Measurements from ENCODE around the gene BTNL2. TPM values are rescaled to one million over a fixed set of nuclear protein-coding genes. Genes with fewer than 3 reads are reported as not detected.

The BTNL2 gene
- total RNA-seq, 1 experiment from 2014 or later = not detected

DNA sequence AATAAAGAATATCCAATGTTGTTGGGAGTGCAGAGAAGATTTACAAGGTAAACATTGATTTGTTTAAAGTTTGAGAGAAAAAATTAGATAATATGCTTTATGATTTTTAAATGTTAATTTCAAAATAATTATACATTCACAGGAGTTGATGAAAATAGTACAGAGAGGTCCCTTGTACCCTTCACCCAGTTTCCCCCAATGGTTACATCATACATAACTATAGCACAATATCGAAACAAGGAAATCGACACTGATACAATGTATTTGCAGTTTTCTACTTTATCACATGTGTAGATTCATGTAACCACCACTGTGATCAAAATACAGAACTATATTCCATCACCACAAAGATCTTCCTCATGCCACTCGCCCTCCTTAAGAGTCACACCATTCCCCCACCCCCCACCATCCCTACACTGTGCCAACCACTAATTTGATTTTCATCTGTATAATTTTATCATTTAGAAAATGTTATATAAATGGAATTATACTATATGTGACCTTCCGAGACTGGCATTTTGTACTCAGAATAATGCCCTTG is 21.0 kb upstream of the BTNL2 start:
- ATAC-seq (no peak), DNase-seq (ENCODE audit: low read depth, low spot score) (no peak)
- Histone ChIP-seq H3K27me3 (ENCODE audit: control insufficient read depth, insufficient read depth, low read length) (peaks cover 17% of the 10 kb centered on the region), H3K27ac (ENCODE audit: low read length) (no peak overlapping the region), H3K4me1 (ENCODE audit: control insufficient read depth, insufficient read depth, low read length) (no peaks in the 10 kb centered on the region), H3K9me3 (ENCODE audit: control insufficient read depth, insufficient read depth, low read depth, low read length) (no peaks in the 10 kb centered on the region), H3K36me3 (ENCODE audit: control insufficient read depth, insufficient read depth, low read length) (no peaks in the 10 kb centered on the region), H3K4me3 (ENCODE audit: low read depth in 2 of 2, low read length in 2 of 2) (no peak overlapping the region)
- no peak for TF ChIP-seq TCF7L2 (IDR thresholded peaks at IDR 0.05; ENCODE audit: low read depth, low read length)
- TF ChIP-seq, protein P1, sequence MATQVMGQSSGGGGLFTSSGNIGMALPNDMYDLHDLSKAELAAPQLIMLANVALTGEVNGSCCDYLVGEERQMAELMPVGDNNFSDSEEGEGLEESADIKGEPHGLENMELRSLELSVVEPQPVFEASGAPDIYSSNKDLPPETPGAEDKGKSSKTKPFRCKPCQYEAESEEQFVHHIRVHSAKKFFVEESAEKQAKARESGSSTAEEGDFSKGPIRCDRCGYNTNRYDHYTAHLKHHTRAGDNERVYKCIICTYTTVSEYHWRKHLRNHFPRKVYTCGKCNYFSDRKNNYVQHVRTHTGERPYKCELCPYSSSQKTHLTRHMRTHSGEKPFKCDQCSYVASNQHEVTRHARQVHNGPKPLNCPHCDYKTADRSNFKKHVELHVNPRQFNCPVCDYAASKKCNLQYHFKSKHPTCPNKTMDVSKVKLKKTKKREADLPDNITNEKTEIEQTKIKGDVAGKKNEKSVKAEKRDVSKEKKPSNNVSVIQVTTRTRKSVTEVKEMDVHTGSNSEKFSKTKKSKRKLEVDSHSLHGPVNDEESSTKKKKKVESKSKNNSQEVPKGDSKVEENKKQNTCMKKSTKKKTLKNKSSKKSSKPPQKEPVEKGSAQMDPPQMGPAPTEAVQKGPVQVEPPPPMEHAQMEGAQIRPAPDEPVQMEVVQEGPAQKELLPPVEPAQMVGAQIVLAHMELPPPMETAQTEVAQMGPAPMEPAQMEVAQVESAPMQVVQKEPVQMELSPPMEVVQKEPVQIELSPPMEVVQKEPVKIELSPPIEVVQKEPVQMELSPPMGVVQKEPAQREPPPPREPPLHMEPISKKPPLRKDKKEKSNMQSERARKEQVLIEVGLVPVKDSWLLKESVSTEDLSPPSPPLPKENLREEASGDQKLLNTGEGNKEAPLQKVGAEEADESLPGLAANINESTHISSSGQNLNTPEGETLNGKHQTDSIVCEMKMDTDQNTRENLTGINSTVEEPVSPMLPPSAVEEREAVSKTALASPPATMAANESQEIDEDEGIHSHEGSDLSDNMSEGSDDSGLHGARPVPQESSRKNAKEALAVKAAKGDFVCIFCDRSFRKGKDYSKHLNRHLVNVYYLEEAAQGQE (IDR thresholded peaks at IDR 0.05; ENCODE audit: insufficient read depth in 1 of 2, low read depth in 2 of 2, low read length in 1 of 2) = no peak
- no TSS peak for BruUV-seq (replicated peaks)
- in situ Hi-C loops (cut with HindIII; ENCODE audit: low pct_unique_long_range_greater_than_20kb, low sequenced_read_pairs) = no loop called here
- ChIA-PET CTCF (no interaction called here), POLR2A (no interaction called here)
- intact Hi-C loops (cut with micrococcal nuclease; ENCODE audit: unreplicated experiment) = no loop called here

DNA sequence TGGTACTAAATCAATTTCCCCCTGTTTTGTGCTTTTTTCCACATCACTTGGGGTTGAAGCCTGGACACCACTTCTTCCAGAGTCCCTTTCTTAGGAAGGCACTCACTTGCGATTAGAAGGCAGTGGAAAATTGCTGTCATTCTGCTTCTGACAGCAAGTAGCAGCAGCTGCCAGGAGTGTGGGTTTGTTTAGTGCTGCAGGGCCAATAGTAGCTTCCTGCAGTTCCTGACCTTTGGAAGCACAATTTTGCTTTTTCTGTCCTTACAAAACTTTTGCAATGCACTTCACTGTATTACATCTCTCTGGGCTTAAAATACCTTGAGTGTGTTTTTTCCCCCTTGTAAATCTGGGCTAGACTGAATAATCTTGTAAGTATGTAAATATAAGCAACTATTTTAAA is 20.2 kb upstream of the BTNL2 start:
- no peak overlapping the region for H3K27ac ChIP-seq (ENCODE audit: low read length)
- no peaks in the 10 kb centered on the region for H3K4me1 ChIP-seq (ENCODE audit: control insufficient read depth, insufficient read depth, low read length)
- H3K4me3 ChIP-seq (ENCODE audit: low read depth in 2 of 2, low read length in 2 of 2) = no peak overlapping the region
- ATAC-seq (no peak), DNase-seq (ENCODE audit: low read depth, low spot score) (no peak)
- TF ChIP-seq, protein P1 (IDR thresholded peaks at IDR 0.05; ENCODE audit: insufficient read depth in 1 of 2, low read depth in 2 of 2, low read length in 1 of 2) = no peak
- TF ChIP-seq, protein P2, sequence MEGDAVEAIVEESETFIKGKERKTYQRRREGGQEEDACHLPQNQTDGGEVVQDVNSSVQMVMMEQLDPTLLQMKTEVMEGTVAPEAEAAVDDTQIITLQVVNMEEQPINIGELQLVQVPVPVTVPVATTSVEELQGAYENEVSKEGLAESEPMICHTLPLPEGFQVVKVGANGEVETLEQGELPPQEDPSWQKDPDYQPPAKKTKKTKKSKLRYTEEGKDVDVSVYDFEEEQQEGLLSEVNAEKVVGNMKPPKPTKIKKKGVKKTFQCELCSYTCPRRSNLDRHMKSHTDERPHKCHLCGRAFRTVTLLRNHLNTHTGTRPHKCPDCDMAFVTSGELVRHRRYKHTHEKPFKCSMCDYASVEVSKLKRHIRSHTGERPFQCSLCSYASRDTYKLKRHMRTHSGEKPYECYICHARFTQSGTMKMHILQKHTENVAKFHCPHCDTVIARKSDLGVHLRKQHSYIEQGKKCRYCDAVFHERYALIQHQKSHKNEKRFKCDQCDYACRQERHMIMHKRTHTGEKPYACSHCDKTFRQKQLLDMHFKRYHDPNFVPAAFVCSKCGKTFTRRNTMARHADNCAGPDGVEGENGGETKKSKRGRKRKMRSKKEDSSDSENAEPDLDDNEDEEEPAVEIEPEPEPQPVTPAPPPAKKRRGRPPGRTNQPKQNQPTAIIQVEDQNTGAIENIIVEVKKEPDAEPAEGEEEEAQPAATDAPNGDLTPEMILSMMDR (IDR thresholded peaks at IDR 0.05) = no peak
- no peak for TF ChIP-seq POLR2AphosphoS5 (IDR thresholded peaks at IDR 0.05; ENCODE audit: low read depth, low read length)
- TF ChIP-seq TCF7L2 (IDR thresholded peaks at IDR 0.05; ENCODE audit: low read depth, low read length) = no peak
- TF ChIP-seq SIN3A (IDR thresholded peaks at IDR 0.05; ENCODE audit: borderline replicate concordance, insufficient read depth, low read depth, low read length) = no peak
- no TSS peak for BruUV-seq (replicated peaks)
- ChIA-PET CTCF (no interaction called here), POLR2A (no interaction called here)
- H3K9me3 ChIP-seq (ENCODE audit: control insufficient read depth, insufficient read depth, low read depth, low read length) = no peaks in the 10 kb centered on the region
- in situ Hi-C loops (cut with HindIII; ENCODE audit: low pct_unique_long_range_greater_than_20kb, low sequenced_read_pairs) = no loop called here
- H3K36me3 ChIP-seq (ENCODE audit: control insufficient read depth, insufficient read depth, low read length) = no peaks in the 10 kb centered on the region
- intact Hi-C loops (cut with micrococcal nuclease; ENCODE audit: unreplicated experiment) = no loop called here
- H3K27me3 ChIP-seq (ENCODE audit: control insufficient read depth, insufficient read depth, low read length) = peaks cover 14% of the 10 kb centered on the region
